ENCODE measurements around the gene LUC7L2. TPM values are rescaled to one million over a fixed set of nuclear protein-coding genes. Genes with fewer than 3 reads are reported as not detected.

The LUC7L2 gene
- total and polyA plus RNA-seq, 2 of the 8 experiments (the other 6 are each of a cell fraction or from before 2014, with no cell fraction given): 22.9 to 67.8 TPM

DNA sequence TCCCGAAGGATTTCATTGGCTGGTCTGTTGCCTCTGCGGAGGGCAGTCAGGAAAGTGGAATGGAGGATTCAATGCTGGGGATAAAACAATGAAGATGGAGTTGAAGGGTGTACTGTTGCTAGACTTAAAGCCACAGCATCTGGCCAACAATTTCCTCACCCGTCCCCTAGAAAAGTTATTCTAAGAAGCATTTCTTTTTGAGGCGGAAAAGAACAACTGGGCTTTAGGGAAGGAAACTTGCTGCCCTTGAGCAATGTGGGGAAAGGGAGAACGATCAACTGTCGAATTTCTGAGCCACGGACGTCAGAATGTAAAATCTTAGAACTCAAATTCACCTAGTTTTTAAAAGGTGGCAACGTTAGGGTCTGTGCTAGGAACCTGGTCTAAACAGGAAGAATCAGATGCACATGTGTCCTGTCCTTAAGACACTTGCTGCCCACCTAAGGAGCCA, 17.9 kb upstream of the LUC7L2 start:
- Histone ChIP-seq H3K23me2 (ENCODE audit: low read depth, low read length) (peaks cover 2% of the 10 kb centered on the region; the same call in 1 of the 2 replicates), H3K9me3 (ENCODE audit: insufficient read depth in 2 of 2, low read depth in 1 of 2, low read length in 1 of 2) (peaks cover 0 to 5% of the 10 kb centered on the region in 2 experiments; a peak in 2 of 4 replicates), H3K27me3 (replicated peaks in 1 of 4; ENCODE audit: control insufficient read depth in 3 of 4, extremely low read depth in 1 of 4, insufficient read depth in 3 of 4, low read length in 3 of 4) (peaks cover 0 to 1% (median 0%) of the 10 kb centered on the region in 4 experiments; a peak in 1 of 7 replicates), H2BK120ac (replicated peaks; ENCODE audit: low read depth, low read length) (no peak overlapping the region), H3K9ac (replicated peaks in 1 of 4; ENCODE audit: extremely low read depth in 1 of 4, low read depth in 3 of 4, low read length in 3 of 4) (peak overlapping the region; percentile 65 to 100 (median 93)), H3K14ac (ENCODE audit: insufficient read length) (no peak overlapping the region), H3K79me2 (ENCODE audit: control insufficient read depth in 1 of 2, insufficient read depth in 2 of 2, low read length in 2 of 2) (peaks cover 0 to 21% of the 10 kb centered on the region in 2 experiments; a peak in 2 of 4 replicates), H3K4me2 (ENCODE audit: insufficient read depth in 1 of 2, low read depth in 2 of 2, low read length in 2 of 2) (peak overlapping the region; percentile 80 to 82), H4K91ac (replicated peaks; ENCODE audit: insufficient read length, low read length) (peak overlapping the region; percentile 45), H3K18ac (ENCODE audit: extremely low read depth, low read length) (no peak overlapping the region), H3K79me1 (ENCODE audit: low read depth, low read length) (0 out of 2 replicates have a peak, but pooled peaks cover 2% of the 10 kb centered on the region), H2BK20ac (ENCODE audit: low read length) (no peak overlapping the region), H3K36me3 (ENCODE audit: control insufficient read depth in 2 of 4, insufficient read depth in 4 of 4, low read length in 3 of 4) (peaks cover 0 to 7% (median 4%) of the 10 kb centered on the region in 4 experiments; a peak in 2 of 8 replicates), H4K5ac (ENCODE audit: insufficient read length, low read depth, low read length) (no peak overlapping the region), H3K4ac (replicated peaks; ENCODE audit: insufficient read length, low read depth, low read length) (no peak overlapping the region), H2AK5ac (ENCODE audit: low read depth, low read length) (no peak overlapping the region), H2BK15ac (ENCODE audit: low read length) (no peak overlapping the region), H3K4me1 (replicated peaks in 1 of 4; ENCODE audit: control insufficient read depth in 3 of 4, insufficient read depth in 4 of 4, low read length in 3 of 4) (peaks cover 0 to 5% (median 4%) of the 10 kb centered on the region in 4 experiments; a peak in 5 of 7 replicates), H3K4me3 (ENCODE audit: extremely low read depth in 1 of 4, insufficient read depth in 2 of 4, low read depth in 3 of 4, low read length in 4 of 4) (peak overlapping the region; percentile 79 to 98 (median 92)), H2AFZ (ENCODE audit: low read length) (peak overlapping the region; percentile 11; the same call in 1 of the 2 replicates), H4K20me1 (replicated peaks in 1 of 2; ENCODE audit: control insufficient read depth in 1 of 2, insufficient read depth in 2 of 2, low read length in 2 of 2) (no peaks in the 10 kb centered on the region), H3K23ac (ENCODE audit: insufficient read length) (no peak overlapping the region), H2BK12ac (ENCODE audit: low read depth, low read length) (peak overlapping the region; percentile 13; the same call in 1 of the 2 replicates), H3K27ac (ENCODE audit: low read depth, low read length) (peak overlapping the region; percentile 99), H2BK5ac (ENCODE audit: low read depth, low read length) (peak overlapping the region; percentile 100; the same call in 1 of the 2 replicates), H4K8ac (ENCODE audit: extremely low read depth, insufficient read depth, low read length) (no peak overlapping the region), H3K56ac (replicated peaks; ENCODE audit: insufficient read length, low read depth, low read length) (no peak overlapping the region)
- TF ChIP-seq SUZ12 (IDR thresholded peaks at IDR 0.05; ENCODE audit: low read length): no peak
- TF ChIP-seq NRF1 (IDR thresholded peaks at IDR 0.05; ENCODE audit: low read depth, low read length): no peak
- TF ChIP-seq SRF (IDR thresholded peaks at IDR 0.05; ENCODE audit: low read depth, low read length): no peak
- peak; percentile 5 for TF ChIP-seq TAF1 (IDR thresholded peaks at IDR 0.05; ENCODE audit: low read depth, low read length)
- TF ChIP-seq, protein P1, sequence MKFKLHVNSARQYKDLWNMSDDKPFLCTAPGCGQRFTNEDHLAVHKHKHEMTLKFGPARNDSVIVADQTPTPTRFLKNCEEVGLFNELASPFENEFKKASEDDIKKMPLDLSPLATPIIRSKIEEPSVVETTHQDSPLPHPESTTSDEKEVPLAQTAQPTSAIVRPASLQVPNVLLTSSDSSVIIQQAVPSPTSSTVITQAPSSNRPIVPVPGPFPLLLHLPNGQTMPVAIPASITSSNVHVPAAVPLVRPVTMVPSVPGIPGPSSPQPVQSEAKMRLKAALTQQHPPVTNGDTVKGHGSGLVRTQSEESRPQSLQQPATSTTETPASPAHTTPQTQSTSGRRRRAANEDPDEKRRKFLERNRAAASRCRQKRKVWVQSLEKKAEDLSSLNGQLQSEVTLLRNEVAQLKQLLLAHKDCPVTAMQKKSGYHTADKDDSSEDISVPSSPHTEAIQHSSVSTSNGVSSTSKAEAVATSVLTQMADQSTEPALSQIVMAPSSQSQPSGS (IDR thresholded peaks at IDR 0.05; ENCODE audit: low read length): no peak
- TF ChIP-seq SAP30 (IDR thresholded peaks at IDR 0.05; ENCODE audit: insufficient read depth, insufficient replicate concordance, low read length): no peak
- TF ChIP-seq YY1 (IDR thresholded peaks at IDR 0.05; ENCODE audit: low read depth, low read length): peak; percentile 76
- TF ChIP-seq, protein P2, sequence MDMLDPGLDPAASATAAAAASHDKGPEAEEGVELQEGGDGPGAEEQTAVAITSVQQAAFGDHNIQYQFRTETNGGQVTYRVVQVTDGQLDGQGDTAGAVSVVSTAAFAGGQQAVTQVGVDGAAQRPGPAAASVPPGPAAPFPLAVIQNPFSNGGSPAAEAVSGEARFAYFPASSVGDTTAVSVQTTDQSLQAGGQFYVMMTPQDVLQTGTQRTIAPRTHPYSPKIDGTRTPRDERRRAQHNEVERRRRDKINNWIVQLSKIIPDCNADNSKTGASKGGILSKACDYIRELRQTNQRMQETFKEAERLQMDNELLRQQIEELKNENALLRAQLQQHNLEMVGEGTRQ (IDR thresholded peaks at IDR 0.05; ENCODE audit: low read length): no peak
- DNase-seq (ENCODE audit: low read depth in 1 of 2, low spot score in 2 of 2) (no peak), FAIRE-seq (no peak)
- ChIA-PET POLR2A (ENCODE audit: partially characterized antibody) (interaction anchor here (1.4 to 2.9 kb wide), 2 partner anchors 13 to 17 kb away, joined by 5 to 14 read pairs; partner anchors contain the start of gene LUC7L2), CTCF (ENCODE audit: partially characterized antibody) (no interaction called here)
- 8% methylated on average over 9 of the region's 9 CpGs; no CpG with 5 or more reads in 1 of the 2 experiments for WGBS, 2 experiments (ENCODE audit: extremely low coverage in 1 of 2, insufficient coverage in 1 of 2, insufficient read length in 1 of 2, insufficient replicate concordance in 2 of 2, low coverage in 1 of 2, low lambda C conversion rate in 2 of 2, missing lambda C conversion rate in 1 of 2)

Measured in H1 (cell line).